Measurements from ENCODE around the gene PACSIN2. TPM values are rescaled to one million over a fixed set of nuclear protein-coding genes. Genes with fewer than 3 reads are reported as not detected.

The PACSIN2 gene
- total and polyA plus RNA-seq, 5 donors from 2014 or later: 27.5 to 60.8 (median 34.9) TPM

DNA sequence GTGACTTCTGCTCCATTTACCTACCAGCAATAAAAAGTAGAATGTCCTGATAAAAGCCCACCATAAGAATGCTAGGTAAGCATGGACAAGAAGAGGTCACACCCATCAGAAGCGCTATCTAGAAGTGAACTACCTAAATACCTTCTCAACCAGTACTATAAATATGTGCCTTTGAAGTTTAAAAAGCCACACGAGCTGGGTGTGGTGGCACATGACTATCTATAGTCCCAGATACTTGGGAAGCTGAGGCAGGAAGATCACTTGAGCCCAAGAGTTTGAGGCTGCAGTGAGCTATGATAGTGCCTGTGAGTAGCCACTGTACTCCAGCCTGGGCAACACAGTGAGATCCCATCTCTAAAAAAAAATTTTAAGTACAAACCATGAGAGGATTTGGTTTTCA is 66.7 kb downstream of the PACSIN2 start:
- DNase-seq: no peak
- H3K27me3 Mint-ChIP-seq: no peaks in the 10 kb centered on the region
- Histone ChIP-seq H3K36me3 (ENCODE audit: control insufficient read depth, insufficient read depth, low read length) (no peaks in the 10 kb centered on the region), H3K4me3 (ENCODE audit: low read depth, low read length) (no peak overlapping the region), H3K27ac (ENCODE audit: insufficient read depth, low read length, poor library complexity, severe bottlenecking) (no peak overlapping the region), H3K27me3 (ENCODE audit: control insufficient read depth, insufficient read depth, low read length) (no peaks in the 10 kb centered on the region), H3K9me3 (ENCODE audit: control insufficient read depth in 2 of 2, low read length in 2 of 2) (no peaks in the 10 kb centered on the region), H3K4me1 (ENCODE audit: control insufficient read depth, insufficient read depth, low read length, poor library complexity, severe bottlenecking) (peaks cover 20% of the 10 kb centered on the region)
- H3K36me3 Mint-ChIP-seq: peaks cover 15% of the 10 kb centered on the region
- no peak for ATAC-seq (ENCODE audit: low read depth in 2 of 2)
- peaks cover 21 to 74% (median 50%) of the 10 kb centered on the region in 4 donors for H3K4me1 Mint-ChIP-seq
- peaks cover 0 to 5% (median 0%) of the 10 kb centered on the region in 7 donors for H3K9me3 Mint-ChIP-seq
- H3K27ac Mint-ChIP-seq: peak overlapping the region; percentile 36 to 83 (median 68)
- no peak overlapping the region for H3K4me3 Mint-ChIP-seq

DNA sequence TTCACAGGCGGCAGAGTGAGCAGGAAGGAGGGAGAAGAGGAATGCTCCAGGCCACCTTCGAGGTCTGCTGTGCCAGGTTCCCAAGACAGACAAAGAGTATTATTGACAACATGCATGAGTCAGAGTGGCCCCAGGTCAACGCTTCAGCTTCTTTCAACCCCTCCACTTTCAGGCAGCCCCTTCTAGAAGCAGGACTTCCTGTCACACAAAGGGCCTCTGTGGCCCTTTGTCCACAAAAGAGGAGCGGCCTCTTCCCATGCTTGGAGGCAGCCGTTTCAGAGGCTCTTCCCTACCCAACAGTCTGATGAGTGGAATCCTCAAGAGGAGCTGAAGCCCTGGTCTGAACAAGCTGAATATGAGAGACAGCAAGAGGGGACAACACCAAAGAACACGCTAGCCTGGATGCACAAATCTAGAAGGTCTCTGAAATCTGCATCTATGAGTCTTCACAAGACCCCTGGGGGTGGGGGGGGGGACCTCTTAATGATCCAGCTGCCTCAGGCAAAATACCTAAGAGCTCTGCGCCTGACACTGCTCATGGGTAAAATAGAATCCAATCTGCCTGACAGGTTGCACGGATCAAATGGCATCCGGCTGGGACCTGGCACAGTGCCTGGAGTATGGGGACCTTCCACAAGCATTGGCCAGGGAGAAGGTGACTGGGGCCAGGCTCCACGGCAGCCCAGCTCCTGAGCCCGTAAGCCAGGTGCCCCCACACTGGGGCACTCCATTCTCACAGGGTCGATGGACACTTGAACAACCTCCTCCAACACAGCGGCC is 67.5 kb downstream of the PACSIN2 start:
- Mint-ChIP-seq H3K36me3 (peaks cover 17% of the 10 kb centered on the region), H3K27me3 (no peaks in the 10 kb centered on the region), H3K9me3 (peaks cover 0 to 4% (median 0%) of the 10 kb centered on the region in 7 donors), H3K27ac (peak overlapping the region in 2 of 3 donors; percentile 68 to 83), H3K4me1 (peaks cover 17 to 70% (median 52%) of the 10 kb centered on the region in 4 donors), H3K4me3 (no peak overlapping the region)
- peaks cover 20% of the 10 kb centered on the region for H3K4me1 ChIP-seq (ENCODE audit: control insufficient read depth, insufficient read depth, low read length, poor library complexity, severe bottlenecking)
- no peak for ATAC-seq (ENCODE audit: low read depth in 2 of 2)
- no peak overlapping the region for H3K27ac ChIP-seq (ENCODE audit: insufficient read depth, low read length, poor library complexity, severe bottlenecking)
- no peaks in the 10 kb centered on the region for H3K36me3 ChIP-seq (ENCODE audit: control insufficient read depth, insufficient read depth, low read length)
- no peaks in the 10 kb centered on the region for H3K27me3 ChIP-seq (ENCODE audit: control insufficient read depth, insufficient read depth, low read length)
- H3K4me3 ChIP-seq (ENCODE audit: low read depth, low read length): no peak overlapping the region
- no peaks in the 10 kb centered on the region for H3K9me3 ChIP-seq (ENCODE audit: control insufficient read depth in 2 of 2, low read length in 2 of 2)
- DNase-seq: no peak

DNA sequence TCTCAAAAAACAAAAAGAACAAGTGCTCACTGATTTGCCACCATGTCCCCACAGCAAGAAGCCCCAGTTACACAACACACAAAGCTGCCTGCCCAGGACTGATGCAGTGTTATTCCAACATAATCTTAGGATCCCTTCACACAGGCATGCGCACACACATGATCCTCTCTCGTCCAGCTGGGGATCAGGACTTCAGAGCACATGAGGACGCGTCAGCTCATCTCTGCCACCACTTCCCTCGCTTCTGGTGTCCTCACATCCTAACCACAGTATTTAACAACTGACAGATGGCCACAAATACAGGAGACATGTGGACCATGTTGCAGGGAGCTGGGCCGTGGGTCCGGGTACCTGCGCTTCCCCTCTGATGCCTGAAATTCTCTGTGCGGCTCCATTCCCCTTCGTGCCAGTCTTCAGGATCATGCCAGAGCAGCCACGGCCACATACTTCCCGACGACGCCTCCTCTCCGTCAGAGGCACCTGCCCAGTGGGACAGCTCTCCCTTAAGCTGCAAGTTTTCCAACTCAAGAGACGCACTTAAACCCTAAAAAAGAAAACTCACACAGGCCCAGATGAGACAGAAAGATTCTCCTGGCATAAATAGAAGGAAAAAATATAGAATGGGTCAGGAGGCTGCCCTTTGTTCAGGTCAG is 68.3 kb downstream of the PACSIN2 start:
- DNase-seq (no peak), ATAC-seq (ENCODE audit: low read depth in 2 of 2) (peak in 1 of 2 donors; percentile 28)
- H3K27ac Mint-ChIP-seq: peak overlapping the region in 1 of 3 donors; percentile 68
- H3K4me1 Mint-ChIP-seq: peaks cover 17 to 66% (median 52%) of the 10 kb centered on the region in 4 donors
- peaks cover 20% of the 10 kb centered on the region for H3K4me1 ChIP-seq (ENCODE audit: control insufficient read depth, insufficient read depth, low read length, poor library complexity, severe bottlenecking)
- no peaks in the 10 kb centered on the region for H3K9me3 ChIP-seq (ENCODE audit: control insufficient read depth in 2 of 2, low read length in 2 of 2)
- H3K36me3 Mint-ChIP-seq: peaks cover 17% of the 10 kb centered on the region
- H3K27me3 Mint-ChIP-seq: no peaks in the 10 kb centered on the region
- H3K4me3 ChIP-seq (ENCODE audit: low read depth, low read length): no peak overlapping the region
- H3K9me3 Mint-ChIP-seq: peaks cover 0 to 4% (median 0%) of the 10 kb centered on the region in 7 donors
- H3K4me3 Mint-ChIP-seq: peak overlapping the region in 1 of 4 donors; percentile 41
- no peak overlapping the region for H3K27ac ChIP-seq (ENCODE audit: insufficient read depth, low read length, poor library complexity, severe bottlenecking)
- H3K27me3 ChIP-seq (ENCODE audit: control insufficient read depth, insufficient read depth, low read length): no peaks in the 10 kb centered on the region
- no peaks in the 10 kb centered on the region for H3K36me3 ChIP-seq (ENCODE audit: control insufficient read depth, insufficient read depth, low read length)

DNA sequence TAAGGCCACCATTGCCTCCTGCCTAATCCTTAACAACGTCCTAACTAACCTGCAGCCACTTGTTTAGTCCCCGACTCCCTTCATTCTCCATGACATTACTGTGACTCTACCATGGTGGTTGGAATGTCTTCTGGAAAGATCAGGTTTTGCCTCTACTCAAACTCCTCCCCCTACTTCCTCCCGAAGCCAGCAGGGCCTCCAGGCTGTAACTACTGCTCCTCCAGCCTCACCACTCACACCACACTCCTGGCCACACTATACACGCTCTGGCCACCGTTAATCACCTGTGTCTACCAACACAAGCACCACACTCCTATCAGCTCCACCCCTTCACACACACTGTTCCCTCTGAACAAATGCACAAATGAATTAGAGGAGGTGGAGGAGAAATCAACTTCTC is 69.2 kb downstream of the PACSIN2 start:
- H3K4me1 ChIP-seq (ENCODE audit: control insufficient read depth, insufficient read depth, low read length, poor library complexity, severe bottlenecking): peaks cover 20% of the 10 kb centered on the region
- ATAC-seq (ENCODE audit: low read depth in 2 of 2) (no peak), DNase-seq (no peak)
- H3K27ac Mint-ChIP-seq: peak overlapping the region in 1 of 3 donors; percentile 62
- no peaks in the 10 kb centered on the region for H3K9me3 ChIP-seq (ENCODE audit: control insufficient read depth in 2 of 2, low read length in 2 of 2)
- H3K36me3 Mint-ChIP-seq: peaks cover 14% of the 10 kb centered on the region
- no peak overlapping the region for H3K4me3 ChIP-seq (ENCODE audit: low read depth, low read length)
- H3K27me3 ChIP-seq (ENCODE audit: control insufficient read depth, insufficient read depth, low read length): no peaks in the 10 kb centered on the region
- H3K27ac ChIP-seq (ENCODE audit: insufficient read depth, low read length, poor library complexity, severe bottlenecking): no peak overlapping the region
- H3K4me1 Mint-ChIP-seq: peaks cover 12 to 66% (median 53%) of the 10 kb centered on the region in 4 donors
- no peaks in the 10 kb centered on the region for H3K36me3 ChIP-seq (ENCODE audit: control insufficient read depth, insufficient read depth, low read length)
- no peaks in the 10 kb centered on the region for H3K27me3 Mint-ChIP-seq
- no peak overlapping the region for H3K4me3 Mint-ChIP-seq
- H3K9me3 Mint-ChIP-seq: no peaks in the 10 kb centered on the region

DNA sequence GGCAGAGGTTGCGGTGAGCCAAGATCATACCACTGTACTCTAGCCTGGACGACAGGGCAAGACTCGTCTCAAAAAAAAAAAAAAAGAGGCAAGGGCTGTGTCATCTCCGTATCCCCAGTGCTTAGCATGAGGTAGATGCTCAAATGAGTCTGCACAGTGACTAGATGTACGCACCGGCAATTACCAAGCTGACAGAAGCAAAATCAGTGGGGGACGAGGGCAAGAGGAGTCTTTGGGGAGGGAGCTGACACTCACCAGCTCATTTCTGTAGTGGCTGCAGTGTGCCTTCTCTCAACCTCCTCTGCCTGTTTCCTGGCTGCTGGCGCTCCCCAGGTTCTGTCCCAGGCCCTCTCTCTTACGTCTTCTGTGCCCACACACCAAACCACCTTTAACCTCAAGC is 69.9 kb downstream of the PACSIN2 start:
- H3K27me3 Mint-ChIP-seq: no peaks in the 10 kb centered on the region
- DNase-seq (no peak), ATAC-seq (ENCODE audit: low read depth in 2 of 2) (no peak)
- H3K4me1 ChIP-seq (ENCODE audit: control insufficient read depth, insufficient read depth, low read length, poor library complexity, severe bottlenecking): peaks cover 26% of the 10 kb centered on the region
- H3K9me3 ChIP-seq (ENCODE audit: control insufficient read depth in 2 of 2, low read length in 2 of 2): no peaks in the 10 kb centered on the region
- no peak overlapping the region for H3K27ac Mint-ChIP-seq
- H3K4me1 Mint-ChIP-seq: peaks cover 15 to 69% (median 52%) of the 10 kb centered on the region in 4 donors
- no peak overlapping the region for H3K27ac ChIP-seq (ENCODE audit: insufficient read depth, low read length, poor library complexity, severe bottlenecking)
- no peak overlapping the region for H3K4me3 Mint-ChIP-seq
- H3K4me3 ChIP-seq (ENCODE audit: low read depth, low read length): no peak overlapping the region
- peaks cover 14% of the 10 kb centered on the region for H3K36me3 Mint-ChIP-seq
- H3K27me3 ChIP-seq (ENCODE audit: control insufficient read depth, insufficient read depth, low read length): no peaks in the 10 kb centered on the region
- H3K36me3 ChIP-seq (ENCODE audit: control insufficient read depth, insufficient read depth, low read length): no peaks in the 10 kb centered on the region
- H3K9me3 Mint-ChIP-seq: no peaks in the 10 kb centered on the region

DNA sequence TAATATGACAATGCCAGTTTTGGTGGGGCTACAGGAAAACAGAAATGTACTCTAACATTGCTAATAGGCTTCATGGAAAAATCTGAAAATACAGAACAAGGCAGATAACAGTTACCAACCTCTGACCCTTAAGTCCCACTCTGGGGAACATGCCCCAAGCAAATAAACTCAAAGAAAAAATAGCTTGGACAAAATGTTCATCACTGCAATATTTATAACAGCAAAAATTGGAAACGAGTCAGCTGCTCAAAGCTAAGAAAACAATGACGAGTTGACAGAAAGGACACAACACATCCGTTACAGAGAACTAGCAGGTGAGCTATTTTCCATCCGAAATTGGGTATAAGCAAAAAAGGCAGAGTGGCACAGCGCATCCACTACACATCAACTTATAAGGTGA is 70.5 kb downstream of the PACSIN2 start:
- Mint-ChIP-seq H3K4me1 (peaks cover 21 to 70% (median 54%) of the 10 kb centered on the region in 4 donors), H3K4me3 (no peak overlapping the region)

DNA sequence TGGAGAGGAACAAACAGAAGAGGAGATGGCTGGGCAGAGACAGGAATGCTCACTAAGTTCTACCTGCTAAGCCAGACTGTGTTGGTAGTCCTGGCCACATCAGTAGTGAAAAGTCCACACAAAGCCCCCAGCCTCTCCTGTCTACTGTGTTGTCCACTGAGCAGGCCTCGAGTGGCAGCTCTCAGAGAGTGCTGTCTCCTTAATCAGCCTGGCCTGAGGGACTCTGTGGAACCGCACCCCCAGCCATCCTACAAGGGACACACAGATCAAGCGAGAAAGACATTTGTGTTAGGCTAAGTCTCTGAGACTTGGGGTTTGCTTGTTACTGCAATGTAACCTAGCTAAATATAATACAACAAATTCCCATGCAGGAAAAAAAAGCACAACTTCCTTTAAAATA is 71.0 kb downstream of the PACSIN2 start:
- peaks cover 21 to 69% (median 52%) of the 10 kb centered on the region in 4 donors for H3K4me1 Mint-ChIP-seq
- ATAC-seq (ENCODE audit: low read depth in 2 of 2) (no peak), DNase-seq (no peak)
- peaks cover 14% of the 10 kb centered on the region for H3K36me3 Mint-ChIP-seq
- no peak overlapping the region for H3K27ac ChIP-seq (ENCODE audit: insufficient read depth, low read length, poor library complexity, severe bottlenecking)
- H3K4me1 ChIP-seq (ENCODE audit: control insufficient read depth, insufficient read depth, low read length, poor library complexity, severe bottlenecking): peaks cover 27% of the 10 kb centered on the region
- H3K9me3 ChIP-seq (ENCODE audit: control insufficient read depth in 2 of 2, low read length in 2 of 2): no peaks in the 10 kb centered on the region
- no peaks in the 10 kb centered on the region for H3K9me3 Mint-ChIP-seq
- no peak overlapping the region for H3K4me3 Mint-ChIP-seq
- H3K27me3 ChIP-seq (ENCODE audit: control insufficient read depth, insufficient read depth, low read length): no peaks in the 10 kb centered on the region
- no peaks in the 10 kb centered on the region for H3K36me3 ChIP-seq (ENCODE audit: control insufficient read depth, insufficient read depth, low read length)
- H3K27ac Mint-ChIP-seq: peak overlapping the region in 1 of 3 donors; percentile 11
- H3K27me3 Mint-ChIP-seq: no peaks in the 10 kb centered on the region
- H3K4me3 ChIP-seq (ENCODE audit: low read depth, low read length): no peak overlapping the region

More for the DNA sequence above, 70.5 kb downstream of the PACSIN2 start:
- H3K27me3 Mint-ChIP-seq: no peaks in the 10 kb centered on the region
- Histone ChIP-seq H3K36me3 (ENCODE audit: control insufficient read depth, insufficient read depth, low read length) (no peaks in the 10 kb centered on the region), H3K4me3 (ENCODE audit: low read depth, low read length) (no peak overlapping the region), H3K9me3 (ENCODE audit: control insufficient read depth in 2 of 2, low read length in 2 of 2) (no peaks in the 10 kb centered on the region), H3K27me3 (ENCODE audit: control insufficient read depth, insufficient read depth, low read length) (no peaks in the 10 kb centered on the region), H3K4me1 (ENCODE audit: control insufficient read depth, insufficient read depth, low read length, poor library complexity, severe bottlenecking) (peaks cover 27% of the 10 kb centered on the region), H3K27ac (ENCODE audit: insufficient read depth, low read length, poor library complexity, severe bottlenecking) (no peak overlapping the region)
- DNase-seq: no peak
- peak overlapping the region in 1 of 3 donors; percentile 11 for H3K27ac Mint-ChIP-seq
- ATAC-seq (ENCODE audit: low read depth in 2 of 2): no peak
- H3K9me3 Mint-ChIP-seq: no peaks in the 10 kb centered on the region
- peaks cover 14% of the 10 kb centered on the region for H3K36me3 Mint-ChIP-seq
